HepG2 (cell line): ENCODE data around the gene IFNAR2. TPM values are rescaled to one million over a fixed set of nuclear protein-coding genes. Genes with fewer than 3 reads are reported as not detected.

Experiments used
- DNMT1 ChIP-seq: sonication (generic); formaldehyde crosslinking; IDR thresholded peaks from 2 replicates; pipeline ENCODE4 v1.5.1; 2020; ENCODE audit warnings: mild to moderate bottlenecking, missing genetic modification reagents
- ETS1 ChIP-seq: sonication (generic); formaldehyde crosslinking; IDR thresholded peaks from 2 replicates; pipeline ENCODE4 v1.4.0; 2020; ENCODE audit warnings: missing genetic modification reagents
- HDAC2 ChIP-seq: sonication (generic); formaldehyde crosslinking; IDR thresholded peaks from 2 replicates; pipeline ENCODE4 v1.4.0; 2020; ENCODE audit warnings: missing genetic modification reagents
- HDAC6 ChIP-seq: fragments of 200-600 bp; sonication (generic); IDR thresholded peaks from 2 replicates; pipeline ENCODE4 v1.7.0; 2017; ENCODE audit warnings: mild to moderate bottlenecking, antibody characterized with exemption, low read length, low read depth
- KDM4B ChIP-seq: sonication (generic); formaldehyde crosslinking; IDR thresholded peaks from 2 replicates; pipeline ENCODE4 v1.4.0; 2020; ENCODE audit warnings: missing genetic modification reagents
- MEIS2 ChIP-seq: sonication (generic); formaldehyde crosslinking; IDR thresholded peaks from 2 replicates; pipeline ENCODE4 v1.9.0; 2021; ENCODE audit warnings: mild to moderate bottlenecking, missing genetic modification reagents
- SMC3 ChIP-seq: IDR thresholded peaks from 2 replicates; pipeline ENCODE4 v1.6.1; 2011; ENCODE audit warnings: low read length, improper control_type of control experiment
- TARDBP ChIP-seq: sonication (generic); formaldehyde crosslinking; IDR thresholded peaks from 2 replicates; pipeline ENCODE4 v1.8.0; 2022; ENCODE audit warnings: mild to moderate bottlenecking, missing genetic modification reagents
- TFE3 ChIP-seq: IDR thresholded peaks from 2 replicates; pipeline ENCODE4 v1.6.1; 2016
- TIGD3 ChIP-seq: sonication (generic); formaldehyde crosslinking; IDR thresholded peaks from 2 replicates; pipeline ENCODE4 v1.5.1; 2020; ENCODE audit warnings: mild to moderate bottlenecking, missing genetic modification reagents, borderline replicate concordance
- U2AF1 ChIP-seq: fragments of 200-400 bp; formaldehyde crosslinking; optimal IDR thresholded peaks from 2 replicates; pipeline ENCODE3; 2017; ENCODE audit warnings: mild to moderate bottlenecking, low read depth, low read length
- ZFY ChIP-seq: sonication (generic); formaldehyde crosslinking; IDR thresholded peaks from 2 replicates; pipeline ENCODE4 v1.4.0; 2020; ENCODE audit warnings: missing genetic modification reagents
- ZNF10 ChIP-seq: sonication (generic); formaldehyde crosslinking; IDR thresholded peaks from 2 replicates; pipeline ENCODE4 v1.4.0; 2020; ENCODE audit warnings: mild to moderate bottlenecking, low read depth, missing genetic modification reagents, borderline replicate concordance
- ZNF124 ChIP-seq: sonication (generic); formaldehyde crosslinking; IDR thresholded peaks from 2 replicates; pipeline ENCODE4 v1.4.0; 2020; ENCODE audit warnings: missing genetic modification reagents
- ZNF143 ChIP-seq: sonication (generic); formaldehyde crosslinking; IDR thresholded peaks from 2 replicates; pipeline ENCODE4 v1.4.0; 2020; ENCODE audit warnings: missing genetic modification reagents
- ZNF251 ChIP-seq: sonication (generic); formaldehyde crosslinking; IDR thresholded peaks from 2 replicates; pipeline ENCODE4 v1.9.0; 2021; ENCODE audit warnings: mild to moderate bottlenecking, missing genetic modification reagents
- ZNF414 ChIP-seq: sonication (generic); formaldehyde crosslinking; IDR thresholded peaks from 2 replicates; pipeline ENCODE4 v1.5.0; 2020; ENCODE audit warnings: missing genetic modification reagents
- ZNF605 ChIP-seq: sonication (generic); formaldehyde crosslinking; IDR thresholded peaks from 2 replicates; pipeline ENCODE4 v1.8.0; 2022; ENCODE audit warnings: mild to moderate bottlenecking, missing genetic modification reagents
- ZNF619 ChIP-seq: sonication (generic); formaldehyde crosslinking; IDR thresholded peaks from 2 replicates; pipeline ENCODE4 v1.4.0; 2020; ENCODE audit warnings: mild to moderate bottlenecking, missing genetic modification reagents
- ZNF644 ChIP-seq: IDR thresholded peaks from 2 replicates; pipeline ENCODE4 v1.6.1; 2016; ENCODE audit warnings: low read depth
- ZNF672 ChIP-seq: sonication (generic); formaldehyde crosslinking; IDR thresholded peaks from 2 replicates; pipeline ENCODE4 v1.8.1; 2022; ENCODE audit warnings: missing genetic modification reagents
- ZNF773 ChIP-seq: sonication (generic); formaldehyde crosslinking; IDR thresholded peaks from 2 replicates; pipeline ENCODE4 v1.4.0; 2020; ENCODE audit warnings: missing genetic modification reagents, borderline replicate concordance
- ZNF850 ChIP-seq: sonication (generic); formaldehyde crosslinking; conservative IDR thresholded peaks from 2 replicates; pipeline ENCODE4 v1.9.0; 2021; ENCODE audit warnings: mild to moderate bottlenecking, missing genetic modification reagents
- ZNF879 ChIP-seq: sonication (generic); formaldehyde crosslinking; IDR thresholded peaks from 2 replicates; pipeline ENCODE4 v1.8.1; 2023; ENCODE audit warnings: missing genetic modification reagents
- ZSCAN21 ChIP-seq: sonication (generic); formaldehyde crosslinking; IDR thresholded peaks from 2 replicates; pipeline ENCODE4 v1.8.0; 2022; ENCODE audit warnings: mild to moderate bottlenecking, missing genetic modification reagents, moderate library complexity, borderline replicate concordance
- ZSCAN9 ChIP-seq: IDR thresholded peaks from 2 replicates; pipeline ENCODE4 v1.6.1; 2016; ENCODE audit warnings: borderline replicate concordance
- polyA plus RNA-seq, 8 experiments: library from polyadenylated mRNA; depleted of rRNA in 3 of 8; stranded (reverse) in 7 of 8; unstranded in 1 of 8; fragments of >200 nt; fragmentation: Illumina TruSeq in 4 of 8; extraction: Trizol in 4 of 8; gene quantifications; 2 replicates each; pipeline versions ENCODE4 v1.2.1 to v1.2.3, GENCODE V29; 2011 to 2016; ENCODE audit warnings: low read depth in 4 of 8, missing spikeins in 1 of 8, mixed read lengths in 1 of 8; ENCODE audit not compliant: insufficient read depth in 1 of 8
- total RNA-seq, 5 experiments: library from RNA; depleted of rRNA; stranded (reverse); fragments of >200 nt; fragmentation: Illumina TruSeq; extraction: Trizol; gene quantifications; 2 replicates each; pipeline ENCODE4 v1.2.3, GENCODE V29; 2016; ENCODE audit warnings: low read depth in 1 of 5

The IFNAR2 gene
- total and polyA plus RNA-seq, 2 of the 13 experiments (the other 11 are each of a cell fraction or from before 2014, with no cell fraction given): 5.1 to 24.1 TPM

GRCh38 chr21:33245289-33245918 is 15.7 kb downstream of the IFNAR2 start (continued):
- TF ChIP-seq ZNF773 (CRISPR knock-in tag) (no peak), HDAC6 (no peak), ZFY (CRISPR knock-in tag) (peak; percentile 66), HDAC2 (peak; percentile 46; the same call in 1 of the 2 replicates), ZNF124 (no peak), ZNF414 (CRISPR knock-in tag) (no peak), ZNF605 (CRISPR knock-in tag) (no peak), ZSCAN9 (no peak), KDM4B (CRISPR knock-in tag) (no peak), ZNF143 (CRISPR knock-in tag) (no peak), SMC3 (peak; percentile 20; the same call in 1 of the 2 replicates), DNMT1 (no peak), ETS1 (CRISPR knock-in tag) (no peak), ZNF879 (no peak), TARDBP (CRISPR knock-in tag) (no peak), U2AF1 (no peak), ZNF672 (CRISPR knock-in tag) (no peak), ZNF850 (CRISPR knock-in tag) (no peak), ZSCAN21 (CRISPR knock-in tag) (no peak), TFE3 (CRISPR knock-in tag) (no peak), ZNF10 (CRISPR knock-in tag) (no peak), TIGD3 (no peak), MEIS2 (no peak), ZNF251 (no peak), ZNF619 (CRISPR knock-in tag) (no peak), ZNF644 (CRISPR knock-in tag) (no peak)
